SU-DHL-6 (cell line): ENCODE results near the gene TMEM52.

Experiments
- H2AFZ ChIP-seq: fragments of 200-600 bp; sonication (generic); 2 replicates; pipeline ENCODE4 v1.6.1; 2014; ENCODE audit warnings: low read depth, mild to moderate bottlenecking, moderate library complexity, mixed read lengths, antibody characterized with exemption, low read length; ENCODE audit not compliant: severe bottlenecking
- H3F3A ChIP-seq: fragments of 200-600 bp; shearing (Covaris generic); 2 replicates; pipeline ENCODE4 v1.6.0; 2016; ENCODE audit warnings: antibody characterized with exemption, mild to moderate bottlenecking; ENCODE audit not compliant: insufficient read depth
- H3K27ac ChIP-seq: fragments of 200-600 bp; sonication (generic); 2 replicates; pipeline ENCODE4 v1.5.1; 2016; ENCODE audit warnings: low read depth, mild to moderate bottlenecking, low read length, moderate library complexity, mixed read lengths
- H3K27me3 ChIP-seq: fragments of 200-600 bp; sonication (generic), shearing (Covaris generic); 2 replicates; pipeline ENCODE4 v1.6.0; 2014; ENCODE audit warnings: mild to moderate bottlenecking, low read length
- H3K36me3 ChIP-seq: fragments of 200-600 bp; sonication (generic); 2 replicates; pipeline ENCODE4 v1.6.1; 2014; ENCODE audit warnings: mild to moderate bottlenecking, low read length, mixed read lengths
- H3K4me2 ChIP-seq: fragments of 300-600, 200-600 bp; shearing (Covaris generic), sonication (generic); 2 replicates; pipeline ENCODE4 v1.6.0; 2014; ENCODE audit warnings: low read length, low read depth, mild to moderate bottlenecking; ENCODE audit not compliant: poor library complexity, severe bottlenecking
- H3K4me3 ChIP-seq: fragments of 200-600 bp; sonication (generic); 2 replicates; pipeline ENCODE4 v1.5.1; 2014; ENCODE audit warnings: antibody characterized with exemption, low read length, mild to moderate bottlenecking, mixed read lengths; ENCODE audit not compliant: insufficient read depth, poor library complexity, severe bottlenecking
- H3K79me2 ChIP-seq: fragments of 200-600 bp; sonication (generic); 2 replicates; pipeline ENCODE4 v1.6.1; 2014; ENCODE audit warnings: mild to moderate bottlenecking, low read length, moderate library complexity; ENCODE audit not compliant: insufficient read depth
- H3K9ac ChIP-seq: fragments of 200-600 bp; sonication (generic); 2 replicates; pipeline ENCODE4 v1.7.0; 2014; ENCODE audit warnings: mild to moderate bottlenecking, low read length
- H3K9me2 ChIP-seq: fragments of 200-600 bp; sonication (generic); replicated peaks from 2 replicates; pipeline ENCODE4 v1.6.1; 2014; ENCODE audit warnings: low read length; ENCODE audit not compliant: insufficient read depth
- H3K9me3 ChIP-seq: fragments of 200-600 bp; sonication (generic); 2 replicates; pipeline ENCODE4 v1.6.1; 2014; ENCODE audit warnings: low read length, mixed read lengths; ENCODE audit not compliant: insufficient read depth
- H4K20me1 ChIP-seq: fragments of 200-600 bp; sonication (generic); 2 replicates; pipeline ENCODE4 v1.6.1; 2014; ENCODE audit warnings: low read depth, mild to moderate bottlenecking, antibody characterized with exemption, low read length, moderate library complexity, mixed read lengths
- EZH2phosphoT487 ChIP-seq: fragments of 200-600 bp; sonication (generic), shearing (Covaris generic); conservative IDR thresholded peaks from 2 replicates; pipeline ENCODE4 v1.6.1; 2018; ENCODE audit warnings: mild to moderate bottlenecking, antibody characterized with exemption, low read length, moderate library complexity, mixed read lengths
- TF ChIP-seq, protein P1 (sequence below): fragments of 200-600 bp; sonication (generic); IDR thresholded peaks from one replicate; pipeline ENCODE4 v1.5.1; 2017; ENCODE audit warnings: antibody characterized with exemption, mild to moderate bottlenecking, low read length, moderate library complexity; ENCODE audit not compliant: insufficient read depth, poor library complexity, severe bottlenecking

The TMEM52 gene

DNA sequence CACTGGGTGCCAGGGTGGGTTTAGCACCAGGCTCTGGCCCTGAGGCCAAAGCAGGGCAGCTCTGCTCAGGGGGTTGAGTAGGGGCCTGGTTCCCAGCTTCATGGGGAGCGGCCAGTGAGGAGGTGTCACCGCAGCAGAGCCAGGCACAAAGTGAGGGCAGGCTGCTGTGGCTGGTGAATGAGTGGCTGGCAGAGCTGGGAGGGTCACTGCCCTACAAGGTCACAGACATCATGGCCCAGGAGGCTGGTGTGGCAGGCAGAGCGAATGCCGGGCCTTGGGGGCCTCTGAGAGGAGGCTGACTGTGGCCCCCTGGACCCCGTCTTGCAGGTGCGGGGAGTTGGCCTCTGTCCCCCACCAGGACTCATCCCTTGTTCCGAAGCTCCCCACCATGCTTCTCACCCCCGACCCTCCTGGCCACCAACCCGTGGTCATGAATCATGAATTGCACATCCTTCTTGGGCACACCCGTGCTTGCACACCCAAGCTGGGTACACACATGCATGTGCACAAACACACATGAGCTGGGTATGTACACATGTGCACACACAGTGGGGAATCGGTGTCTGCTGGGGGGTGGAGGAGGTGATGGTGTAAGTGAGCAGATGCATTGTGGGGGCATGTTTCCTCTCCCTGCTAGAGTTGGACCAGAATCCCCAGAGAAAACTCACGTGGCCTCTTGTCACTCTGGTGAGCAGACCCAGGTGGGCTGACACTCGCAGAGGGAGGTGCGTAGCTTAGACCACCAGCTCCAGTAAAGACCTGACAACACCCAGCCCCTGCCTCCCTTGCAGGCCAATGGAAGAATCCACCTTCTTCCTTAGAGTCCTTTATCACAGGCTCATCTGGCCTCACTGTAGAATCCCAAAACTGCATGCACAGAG lies 23.4 kb downstream of the TMEM52 start:
- Histone ChIP-seq H3K27ac (peak overlapping the region; percentile 22; the same call in 1 of the 2 replicates), H4K20me1 (no peaks in the 10 kb centered on the region), H3F3A (0 out of 2 replicates have a peak, but pooled peaks cover 6% of the 10 kb centered on the region), H2AFZ (no peak overlapping the region), H3K4me2 (peak overlapping the region; percentile 6), H3K9ac (no peak overlapping the region), H3K9me2 (no peaks in the 10 kb centered on the region), H3K27me3 (no peaks in the 10 kb centered on the region), H3K4me3 (no peak overlapping the region), H3K79me2 (no peaks in the 10 kb centered on the region), H3K9me3 (no peaks in the 10 kb centered on the region), H3K36me3 (no peaks in the 10 kb centered on the region)
- TF ChIP-seq EZH2phosphoT487 = no peak
- TF ChIP-seq, protein P1, sequence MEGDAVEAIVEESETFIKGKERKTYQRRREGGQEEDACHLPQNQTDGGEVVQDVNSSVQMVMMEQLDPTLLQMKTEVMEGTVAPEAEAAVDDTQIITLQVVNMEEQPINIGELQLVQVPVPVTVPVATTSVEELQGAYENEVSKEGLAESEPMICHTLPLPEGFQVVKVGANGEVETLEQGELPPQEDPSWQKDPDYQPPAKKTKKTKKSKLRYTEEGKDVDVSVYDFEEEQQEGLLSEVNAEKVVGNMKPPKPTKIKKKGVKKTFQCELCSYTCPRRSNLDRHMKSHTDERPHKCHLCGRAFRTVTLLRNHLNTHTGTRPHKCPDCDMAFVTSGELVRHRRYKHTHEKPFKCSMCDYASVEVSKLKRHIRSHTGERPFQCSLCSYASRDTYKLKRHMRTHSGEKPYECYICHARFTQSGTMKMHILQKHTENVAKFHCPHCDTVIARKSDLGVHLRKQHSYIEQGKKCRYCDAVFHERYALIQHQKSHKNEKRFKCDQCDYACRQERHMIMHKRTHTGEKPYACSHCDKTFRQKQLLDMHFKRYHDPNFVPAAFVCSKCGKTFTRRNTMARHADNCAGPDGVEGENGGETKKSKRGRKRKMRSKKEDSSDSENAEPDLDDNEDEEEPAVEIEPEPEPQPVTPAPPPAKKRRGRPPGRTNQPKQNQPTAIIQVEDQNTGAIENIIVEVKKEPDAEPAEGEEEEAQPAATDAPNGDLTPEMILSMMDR = no peak

DNA sequence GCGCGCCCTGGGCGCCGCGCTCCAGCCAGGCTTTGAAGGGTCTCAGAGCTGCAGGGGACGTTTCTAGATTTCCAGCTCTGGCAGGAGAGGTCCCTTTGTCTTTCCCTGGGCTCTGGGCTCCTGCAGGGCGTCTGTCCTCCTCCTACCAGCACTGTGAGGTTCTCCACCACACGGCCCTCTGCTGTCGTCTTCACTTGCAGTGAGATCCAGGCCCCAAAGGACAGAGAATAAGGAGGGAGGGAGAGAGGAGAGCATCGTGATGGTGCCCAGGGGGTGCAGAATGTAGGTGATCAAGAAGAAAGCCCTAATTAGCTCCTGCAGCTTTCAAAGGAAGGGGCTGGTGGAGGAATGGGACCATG lies 24.0 kb downstream of the TMEM52 start:
- no peaks in the 10 kb centered on the region for H3K27me3 ChIP-seq
- H2AFZ ChIP-seq = no peak overlapping the region
- no peaks in the 10 kb centered on the region for H3K36me3 ChIP-seq
- peak overlapping the region; percentile 22; the same call in 1 of the 2 replicates for H3K27ac ChIP-seq
- TF ChIP-seq, protein P1 = no peak
- TF ChIP-seq EZH2phosphoT487 = no peak
- H3K9me3 ChIP-seq = no peaks in the 10 kb centered on the region
- no peak overlapping the region for H3K4me2 ChIP-seq
- H3F3A ChIP-seq = 0 out of 2 replicates have a peak, but pooled peaks cover 6% of the 10 kb centered on the region
- H3K4me3 ChIP-seq = no peak overlapping the region
- no peaks in the 10 kb centered on the region for H4K20me1 ChIP-seq
- no peak overlapping the region for H3K9ac ChIP-seq
- no peaks in the 10 kb centered on the region for H3K9me2 ChIP-seq
- H3K79me2 ChIP-seq = peaks cover 2% of the 10 kb centered on the region

DNA sequence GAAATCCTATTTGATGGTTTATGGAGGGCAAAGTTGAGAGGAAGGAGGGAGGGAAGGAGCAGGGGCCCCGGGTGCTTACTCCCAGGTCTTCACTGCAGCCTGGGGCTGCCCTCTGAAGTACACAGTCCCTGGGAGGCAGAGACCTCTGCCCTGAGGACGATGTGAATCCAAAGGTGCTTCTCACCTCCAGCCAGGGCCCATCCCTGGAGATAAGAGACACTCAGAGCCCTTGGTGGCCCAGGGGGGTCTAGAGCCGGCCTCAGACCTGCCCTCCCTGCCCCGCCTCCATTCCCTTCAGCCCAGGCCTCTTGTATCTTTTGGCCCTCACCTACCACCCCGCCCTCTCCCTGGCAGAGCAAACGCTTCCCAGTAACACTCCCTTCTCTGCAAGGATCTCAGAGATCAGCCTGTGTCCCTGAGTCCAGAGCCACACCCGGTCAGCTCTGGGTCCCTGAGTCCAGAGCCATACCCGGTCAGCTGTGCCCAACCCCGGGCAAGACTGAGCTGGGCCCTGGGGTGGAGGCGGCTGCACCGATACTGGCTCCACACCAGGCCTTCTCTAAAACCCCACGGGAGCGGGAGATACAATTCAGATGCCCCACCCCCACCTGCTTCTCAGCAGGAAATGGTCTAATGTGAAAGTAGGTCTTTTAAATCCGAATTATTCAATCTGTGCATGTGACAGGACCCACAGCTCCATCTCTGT lies 24.6 kb downstream of the TMEM52 start:
- Histone ChIP-seq H3K9me3 (no peaks in the 10 kb centered on the region), H3K79me2 (peaks cover 8% of the 10 kb centered on the region), H3K9ac (no peak overlapping the region), H3K27me3 (no peaks in the 10 kb centered on the region), H2AFZ (no peak overlapping the region), H3K9me2 (no peaks in the 10 kb centered on the region), H3F3A (0 out of 2 replicates have a peak, but pooled peaks cover 7% of the 10 kb centered on the region), H4K20me1 (0 out of 2 replicates have a peak, but pooled peaks cover 1% of the 10 kb centered on the region), H3K4me3 (no peak overlapping the region), H3K4me2 (no peak overlapping the region), H3K27ac (no peak overlapping the region), H3K36me3 (no peaks in the 10 kb centered on the region)
- TF ChIP-seq, protein P1 = no peak
- no peak for TF ChIP-seq EZH2phosphoT487
